M059J (cell line): ENCODE data around the gene MATK. TPM values are rescaled to one million over a fixed set of nuclear protein-coding genes. Genes with fewer than 3 reads are reported as not detected.
A peak's percentile ranks its signal among the peaks of the same experiment; 100 is the strongest.
"Not testable (repeated sequence)": the region's sequence is repeated elsewhere in the genome, so short reads cannot be mapped to it uniquely, and the experiment has no call there.

Experiments
- DNase-seq: peaks from one replicate; pipeline ENCODE4 v3.0.0-alpha.2; 2012; ENCODE audit warnings: low read depth
- total RNA-seq: library from RNA; depleted of rRNA; stranded (reverse); fragments of >200 nt; shearing (Covaris generic); gene quantifications from 2 replicates; pipeline ENCODE4 v1.2.3, GENCODE V29; 2014

MATK gene
- total RNA-seq, 1 experiment from 2014 or later: not detected

DNA sequence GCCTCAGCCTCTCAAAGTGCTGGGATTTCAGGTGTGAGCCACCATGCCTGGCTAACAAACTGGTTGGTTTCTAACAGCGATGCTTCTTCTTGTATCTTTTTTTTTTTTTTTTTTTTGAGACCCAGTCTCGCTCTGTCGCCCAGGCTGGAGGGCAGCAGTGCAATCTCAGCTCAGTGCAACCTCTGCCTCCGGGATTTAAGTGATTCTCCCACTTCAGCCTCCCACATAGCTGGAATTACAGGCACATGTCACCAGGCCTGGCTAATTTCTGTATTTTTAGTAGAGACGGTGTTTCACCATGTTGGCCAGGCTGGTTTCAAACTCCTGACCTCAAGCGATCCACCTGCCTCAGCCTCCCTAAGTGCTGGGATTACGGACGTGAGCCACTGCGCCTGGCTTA, 30.0 kb upstream of the MATK start:
- not testable (repeated sequence) for DNase-seq

- DNase-seq: no peak
Observed at GRCh38 chr19:3814648-3815047, 28.5 kb upstream of the MATK start.

- DNase-seq: no peak
Observed at GRCh38 chr19:3813473-3814392, 27.6 kb upstream of the MATK start.

- DNase-seq: no peak
Observed at GRCh38 chr19:3810708-3811355, 24.7 kb upstream of the MATK start.

DNA sequence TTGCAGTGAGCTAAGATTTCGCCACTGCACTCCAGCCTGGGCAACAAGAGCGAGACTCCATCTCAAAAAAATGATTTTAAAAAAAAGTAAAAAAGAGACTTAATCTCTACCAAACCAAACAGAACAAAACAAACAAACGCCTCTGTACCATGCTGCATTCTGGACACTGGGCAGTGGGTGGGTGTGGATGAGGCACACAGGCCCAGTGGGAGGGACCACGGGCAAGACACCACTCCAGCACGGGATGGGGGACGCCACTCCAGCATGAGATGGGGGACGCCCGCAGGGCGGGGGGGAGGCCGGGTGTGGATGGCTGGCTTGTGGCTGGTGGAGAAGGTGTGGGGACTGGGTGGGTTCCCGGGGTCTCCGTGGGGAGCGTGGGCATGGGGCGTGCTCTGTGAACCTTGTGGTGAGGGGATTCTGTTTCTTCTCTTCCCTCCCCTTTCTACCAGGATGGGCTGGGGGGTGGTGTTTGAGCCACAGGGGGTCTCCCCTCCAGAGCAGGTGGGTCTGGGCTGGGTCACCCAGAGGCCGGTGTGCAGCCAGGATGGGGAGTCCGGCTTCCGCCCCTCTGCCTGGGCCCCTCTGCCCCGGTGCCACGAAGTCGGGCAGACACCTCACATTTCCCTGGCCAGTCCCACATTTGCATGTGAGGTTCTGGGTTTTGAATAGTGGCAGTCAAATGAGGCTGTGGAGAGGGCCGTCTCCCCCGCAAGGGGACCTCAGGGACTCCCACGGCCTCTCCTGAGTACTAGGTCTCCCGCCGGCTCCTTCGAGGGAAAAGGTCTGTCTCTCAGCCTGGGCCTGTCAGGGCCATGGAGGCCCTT, 23.9 kb upstream of the MATK start:
- DNase-seq: no peak

- DNase-seq: no peak
Observed at GRCh38 chr19:3808420-3809143, 22.4 kb upstream of the MATK start.

DNA sequence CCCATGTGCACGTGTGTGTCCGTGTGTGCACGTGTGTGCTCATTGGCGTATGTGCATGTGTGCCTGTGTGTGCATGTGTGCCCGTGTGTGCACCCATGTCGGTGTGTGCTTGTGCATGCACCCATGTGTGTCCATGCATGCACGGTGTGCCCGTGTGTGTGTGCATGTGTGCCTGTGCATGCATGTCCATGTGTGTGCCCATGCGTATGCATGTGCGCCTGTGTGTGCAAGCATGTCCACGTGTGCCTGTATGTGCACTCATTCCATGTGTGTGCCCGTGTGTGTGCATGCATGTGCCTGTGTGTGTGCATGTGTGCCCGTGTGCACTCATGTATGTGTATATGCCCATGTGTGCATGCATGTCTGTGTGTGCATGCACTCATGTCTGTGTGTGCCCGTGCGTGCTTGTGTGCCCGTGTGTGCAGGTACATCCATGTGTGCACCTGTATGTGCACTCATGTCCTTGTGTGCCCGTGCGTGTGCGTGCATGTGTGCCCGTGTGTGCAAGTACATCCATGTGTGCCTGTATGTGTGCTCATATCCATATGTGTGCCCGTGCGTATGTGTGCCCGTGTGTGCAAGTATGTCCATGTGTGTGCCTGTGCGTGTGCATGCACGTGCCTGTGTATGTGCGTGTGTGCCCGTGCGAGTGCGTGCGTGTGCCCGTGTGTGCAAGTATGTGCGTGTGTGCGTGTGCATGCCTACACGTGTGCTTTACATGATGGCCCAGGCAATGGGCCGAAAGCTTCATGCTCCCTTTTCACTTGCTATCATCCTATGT, 21.6 kb upstream of the MATK start:
- DNase-seq: no peak

DNA sequence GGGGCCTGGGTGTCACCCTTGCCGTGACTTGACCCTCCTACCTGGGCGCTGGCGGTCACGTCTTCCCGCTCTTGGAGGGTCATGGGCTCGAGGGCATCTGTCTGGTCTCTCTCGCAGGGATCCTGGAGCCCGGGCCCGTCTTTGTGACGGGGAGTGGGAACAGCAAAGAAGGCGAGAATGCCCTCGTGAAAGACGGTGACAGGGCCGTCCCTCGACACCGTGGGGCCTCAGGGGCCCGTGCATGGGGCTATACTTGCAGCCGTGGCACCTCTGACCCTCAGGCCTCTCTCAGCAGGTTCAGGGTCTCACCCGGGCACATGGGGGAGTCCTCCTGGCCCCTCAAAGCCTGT, 20.9 kb upstream of the MATK start:
- no peak for DNase-seq

DNA sequence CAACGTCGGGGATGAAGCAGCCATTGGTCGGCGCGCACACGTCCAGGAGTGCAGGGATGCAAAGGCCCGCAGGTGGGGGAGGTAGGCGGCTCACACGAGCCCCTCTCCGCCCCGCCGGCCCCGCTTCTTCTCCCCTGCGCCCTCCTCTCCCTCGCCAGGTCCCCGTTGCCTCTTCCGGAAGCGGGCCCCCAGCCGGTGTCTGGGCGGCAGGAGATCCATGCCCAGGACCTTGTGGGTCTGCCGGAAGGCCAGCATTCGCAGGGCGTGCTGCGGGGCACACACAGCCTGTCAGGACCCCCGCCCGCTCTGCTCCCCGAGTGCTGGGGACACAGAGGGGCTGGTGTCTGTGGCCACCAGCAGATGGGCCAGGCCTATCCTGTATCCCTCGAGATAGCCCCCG, 19.7 kb upstream of the MATK start:
- no peak for DNase-seq

DNA sequence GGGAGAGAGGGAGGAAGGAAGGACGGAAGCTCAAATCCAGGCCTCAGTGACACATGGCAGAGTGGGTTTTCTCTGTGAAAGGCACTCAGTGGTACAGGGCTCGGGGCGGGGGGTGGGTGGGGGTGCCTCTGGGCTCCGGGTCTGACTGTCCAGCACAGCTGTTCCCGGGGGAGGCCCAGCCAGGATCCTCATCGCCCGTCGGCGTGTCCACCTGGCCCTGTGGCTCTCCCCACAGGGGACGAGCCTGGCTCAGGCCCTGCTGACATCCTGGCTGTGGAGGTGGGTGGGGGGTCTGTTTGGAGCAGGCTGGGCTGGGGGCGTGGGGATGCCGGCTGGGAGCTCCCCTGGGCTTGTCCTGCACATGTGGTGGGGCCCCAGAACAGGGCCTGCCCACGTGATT, 18.2 kb upstream of the MATK start:
- no peak for DNase-seq

GRCh38 chr19:3803986-3804385, 17.8 kb upstream of the MATK start:
- DNase-seq: no peak

DNA sequence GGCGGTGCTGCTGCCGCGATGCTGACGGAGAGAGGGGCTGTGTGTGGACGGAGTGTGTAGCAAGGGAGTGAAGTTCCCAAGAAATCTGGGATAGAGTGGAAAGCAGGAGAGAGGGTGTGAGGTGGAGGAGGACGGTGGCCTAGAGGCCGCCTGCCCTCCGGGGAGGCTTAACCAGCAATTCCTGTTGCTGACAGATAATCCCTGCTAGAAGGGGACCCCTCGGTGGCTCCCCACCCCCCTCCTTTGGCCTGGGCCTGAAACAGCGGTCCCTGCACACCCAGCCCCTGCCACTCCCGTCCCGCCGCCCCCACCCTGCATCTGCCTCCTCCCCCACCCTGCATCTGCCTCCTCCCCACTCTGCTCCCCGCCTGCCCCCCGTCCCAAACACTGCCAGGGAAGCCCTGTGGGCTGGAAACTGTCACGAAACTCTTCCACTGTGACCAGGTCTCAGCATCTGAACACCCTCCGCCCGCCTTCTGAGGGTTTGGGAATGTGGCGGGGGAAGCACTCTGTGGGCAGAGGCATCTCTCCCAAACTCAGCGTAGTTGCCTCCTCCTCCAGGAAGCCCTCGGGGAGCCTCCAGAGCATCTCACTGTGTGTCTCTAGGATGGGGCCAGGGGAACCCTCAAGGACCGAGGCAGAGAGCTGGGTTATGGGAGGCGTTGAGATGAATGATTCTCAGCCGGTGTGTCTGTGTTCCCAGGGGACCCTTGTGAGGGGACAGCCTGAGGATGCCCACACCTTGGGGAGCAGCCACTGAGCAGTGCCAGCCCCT, 17.1 kb upstream of the MATK start:
- no peak for DNase-seq

GRCh38 chr19:3801412-3802096, 15.4 kb upstream of the MATK start:
- DNase-seq: no peak

- no peak for DNase-seq
Observed at GRCh38 chr19:3800996-3801395, 14.8 kb upstream of the MATK start.

- no peak for DNase-seq
Observed at GRCh38 chr19:3798137-3798536, 12.0 kb upstream of the MATK start.

- DNase-seq: no peak
Observed at GRCh38 chr19:3796358-3796757, 10.2 kb upstream of the MATK start.

DNA sequence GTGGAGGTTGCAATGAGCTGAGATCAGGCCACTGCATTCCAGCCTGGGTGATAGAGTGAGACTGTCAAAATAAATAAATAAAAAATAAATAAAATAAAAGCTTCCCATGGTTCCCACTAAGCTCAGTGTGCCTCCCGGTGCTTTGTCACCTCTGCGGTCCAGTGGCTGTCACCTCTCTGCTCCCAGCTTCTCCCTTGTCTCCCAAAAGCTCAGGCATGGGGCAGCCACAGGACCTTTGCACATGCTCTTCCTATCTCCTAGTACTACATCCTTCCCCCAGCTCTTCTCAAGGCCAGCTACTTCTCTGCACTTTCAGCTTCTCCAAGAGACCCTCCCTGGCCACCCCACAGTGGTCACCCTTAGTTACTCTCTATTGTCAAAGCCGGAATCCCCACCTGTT, 7.6 kb upstream of the MATK start:
- DNase-seq: no peak

DNA sequence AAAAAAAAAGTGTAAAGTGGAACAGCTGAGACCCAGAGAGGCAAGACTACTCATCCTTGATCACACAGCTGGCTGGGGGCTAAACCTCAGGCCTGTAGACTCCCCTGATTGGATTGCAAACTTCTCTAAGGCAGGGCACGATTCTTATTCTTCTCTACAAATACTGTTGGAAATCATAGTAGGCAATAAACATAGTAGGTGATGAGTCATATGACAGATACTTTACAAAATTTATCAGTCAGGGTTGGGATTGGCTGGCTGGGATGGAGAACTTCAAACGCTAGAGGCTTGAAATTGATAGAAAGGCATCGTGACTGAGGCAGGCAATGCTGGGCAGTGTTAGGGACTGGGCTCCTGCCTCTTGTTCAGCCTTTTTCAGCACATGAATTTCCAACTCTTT, 5.9 kb upstream of the MATK start:
- DNase-seq: peak; percentile 15

- DNase-seq: no peak
Observed at GRCh38 chr19:3790941-3791340, 4.8 kb upstream of the MATK start.
